Body of pancreas (tissue), 4 donors: ENCODE data around the gene PPP6R2.

Source experiments
- CTCF ChIP-seq, 7 experiments: fragments of 450-650 bp in 4 of 7; fragments of 200-600 bp in 3 of 7; sonication (generic) in 3 of 7; IDR thresholded peaks; one replicate each; pipeline ENCODE4 v1.5.1; 2016 to 2019; ENCODE audit warnings: antibody characterized with exemption in 7 of 7
- POLR2A ChIP-seq, 3 donors: fragments of 450-650 bp; IDR thresholded peaks; one replicate each; pipeline ENCODE4 v1.6.1; 2016; ENCODE audit warnings: antibody characterized with exemption in 3 of 3, mild to moderate bottlenecking in 2 of 3

- TF ChIP-seq CTCF (IDR thresholded peaks at IDR 0.05) (no peak), POLR2A (IDR thresholded peaks at IDR 0.05) (no peak)
Measured at GRCh38 chr22:50317178-50317577, 25.9 kb upstream of the PPP6R2 start.
